CD4-positive, alpha-beta T cell treated with Interferon alpha-2 for 1 hour (primary cell): ENCODE measurements around the gene HELZ2.
"Not testable (repeated sequence)": the region's sequence is repeated elsewhere in the genome, so short reads cannot be mapped to it uniquely, and the experiment has no call there.

Experiments used
- DNase-seq, 2 donors: peaks; one replicate each; pipeline ENCODE4 v3.0.0-alpha.2; 2020 to 2022

HELZ2 gene

DNA sequence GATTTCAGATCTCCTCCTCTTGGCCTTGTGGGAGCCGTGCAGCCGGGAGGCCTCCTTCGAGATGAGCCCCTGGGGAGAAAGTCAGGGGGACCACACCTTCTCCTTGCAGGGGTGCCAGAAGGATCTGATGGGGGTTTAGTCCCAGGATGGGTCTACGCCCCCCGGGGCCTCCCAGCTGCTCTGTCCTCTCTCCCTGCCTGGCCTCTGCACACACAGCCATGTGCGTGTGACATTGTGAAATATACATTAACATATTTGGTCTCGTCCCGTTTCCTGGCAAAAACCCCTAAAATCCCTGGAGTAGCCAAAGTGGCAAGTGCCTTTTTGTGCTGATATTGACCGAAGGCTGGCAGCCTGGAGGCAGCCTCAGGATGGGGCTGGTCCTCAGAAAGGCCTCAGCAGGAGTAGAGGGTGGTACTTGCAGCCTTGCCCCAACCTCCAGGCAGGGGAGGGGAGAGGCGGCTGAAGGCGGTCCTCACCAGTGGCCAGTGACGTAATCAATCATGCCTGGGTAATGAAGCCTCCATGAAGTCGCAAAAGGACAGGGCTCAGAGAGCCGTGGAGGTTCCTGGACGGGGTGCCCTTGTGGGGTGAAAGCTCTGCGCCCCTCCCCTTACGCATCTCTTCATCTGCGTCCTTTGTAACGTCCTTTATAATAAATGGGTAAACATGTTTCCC is 5.1 kb upstream of the HELZ2 start:
- no peak for DNase-seq

DNA sequence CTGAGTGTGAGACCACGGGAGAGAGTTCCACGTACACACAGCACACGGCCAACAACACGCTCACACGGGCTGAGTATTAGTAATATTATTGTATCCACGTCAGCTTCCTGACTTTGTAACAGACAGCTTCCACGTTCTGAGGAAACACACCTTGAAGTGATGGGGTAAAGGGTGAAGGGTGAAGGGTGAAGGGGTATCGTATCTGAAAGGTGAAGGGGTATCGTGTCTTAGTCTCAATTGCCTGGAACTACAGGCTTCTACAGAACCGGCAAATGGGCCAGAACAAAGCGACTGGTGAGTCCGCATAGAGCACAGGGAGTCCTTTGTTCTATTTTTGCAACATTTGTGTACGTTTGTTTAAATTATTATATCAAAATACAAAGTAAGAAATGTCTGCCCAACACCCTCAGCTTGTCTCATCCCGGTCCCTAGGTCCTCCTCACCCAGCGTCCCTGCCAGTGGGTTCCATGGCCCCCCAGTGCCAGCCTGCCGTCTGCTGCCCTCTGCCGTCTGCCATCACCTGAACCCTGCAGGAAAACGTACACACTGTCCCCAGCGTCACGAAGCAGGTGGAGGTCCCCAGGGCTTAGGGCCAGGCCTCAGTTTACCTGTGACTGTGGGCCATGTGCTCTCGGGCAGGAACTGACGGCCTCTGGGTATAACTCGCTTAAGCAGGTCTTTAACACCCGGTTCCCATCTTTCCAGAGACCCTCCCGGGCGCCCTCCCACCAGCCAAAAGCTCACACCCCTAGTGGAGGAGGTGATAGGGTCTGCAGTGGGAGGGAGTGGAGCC is 4.4 kb upstream of the HELZ2 start:
- DNase-seq = no peak

DNA sequence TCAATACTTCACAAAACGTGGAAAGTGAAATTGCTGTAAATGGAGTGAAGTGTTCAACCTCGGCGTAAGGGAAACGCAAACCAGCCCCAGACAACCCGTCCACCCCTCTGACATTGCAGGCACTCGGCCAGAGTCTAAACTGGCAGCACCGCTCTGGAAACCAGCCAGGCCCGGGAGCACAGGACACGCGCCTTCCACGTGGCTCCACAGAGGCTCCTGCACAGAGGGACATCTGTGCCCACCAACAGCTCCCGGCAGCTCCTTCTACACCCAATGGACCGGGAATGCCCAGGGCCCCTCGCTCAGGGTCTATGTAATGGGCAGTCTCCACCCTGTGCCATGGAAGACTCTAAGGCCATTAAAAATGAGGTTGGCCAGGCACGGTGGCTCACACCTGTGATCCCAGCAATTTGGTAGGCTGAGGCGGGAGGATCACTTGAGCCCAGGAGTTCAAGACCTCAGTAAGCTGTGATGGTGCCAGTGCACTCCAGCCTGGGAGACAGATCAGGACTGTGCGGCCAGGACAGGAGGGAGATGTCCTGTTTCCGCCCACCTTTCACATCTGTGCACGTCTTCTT is 3.4 kb upstream of the HELZ2 start:
- DNase-seq = no peak

DNA sequence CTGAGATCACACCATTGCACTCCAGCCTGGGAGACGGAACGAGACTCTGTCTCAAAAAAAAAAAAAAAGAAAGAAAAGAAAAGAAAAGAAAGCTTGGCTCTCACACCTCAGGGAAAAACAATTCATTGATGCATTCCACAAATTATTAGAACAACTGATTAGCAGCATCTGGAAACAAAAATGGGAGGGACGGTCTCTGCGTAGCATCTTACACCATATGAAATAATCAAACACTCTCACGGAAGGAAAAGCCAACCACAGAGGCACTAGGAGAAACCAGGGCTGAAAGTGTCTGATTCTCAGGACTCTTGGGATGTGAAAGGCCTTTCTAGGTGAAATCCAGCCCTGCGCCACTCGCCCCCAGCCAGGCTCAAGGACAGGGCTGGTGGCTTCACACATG is 2.3 kb upstream of the HELZ2 start:
- DNase-seq = no peak

DNA sequence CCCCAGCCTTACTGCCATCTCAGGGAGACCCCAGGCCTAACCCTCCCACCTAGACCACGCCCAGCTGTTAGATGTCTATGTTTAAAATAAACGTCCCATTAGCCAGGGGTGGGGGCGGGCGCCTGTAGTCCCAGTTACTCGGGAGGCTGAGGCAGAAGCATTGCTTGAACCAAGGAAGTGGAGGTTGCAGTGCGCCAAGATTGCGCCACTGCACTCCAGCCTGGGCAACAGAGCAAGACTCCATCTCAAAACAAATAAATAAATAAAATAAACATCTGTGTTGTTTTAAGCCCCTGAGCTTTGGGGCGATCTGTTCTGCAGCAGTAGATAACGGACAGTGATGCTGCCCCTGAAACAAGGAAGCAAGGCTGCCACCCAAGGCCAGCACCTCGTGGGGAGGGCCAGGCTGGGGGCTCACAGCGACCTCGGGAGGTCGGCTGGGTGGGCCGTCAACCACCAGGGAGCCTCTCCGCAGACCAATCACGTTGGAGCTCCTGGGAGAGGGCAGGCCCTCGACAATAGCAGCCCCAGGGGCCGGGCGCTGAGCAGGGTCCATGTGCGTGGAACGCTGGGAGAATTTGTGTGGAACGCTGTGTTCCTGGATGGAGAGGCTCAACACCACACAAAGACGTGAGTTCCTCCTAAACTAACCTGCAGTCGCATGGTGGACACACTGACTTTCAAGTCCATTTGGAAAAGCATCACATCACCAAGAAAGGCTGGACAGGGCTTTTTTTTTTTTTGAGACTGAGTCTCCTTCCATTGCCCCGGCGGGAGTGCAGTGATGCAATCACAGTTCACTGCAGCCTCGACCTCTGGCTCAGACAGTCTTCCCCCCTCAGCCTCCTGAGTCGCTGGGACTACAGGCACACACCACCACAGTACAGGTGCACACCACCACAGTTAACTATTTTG is 1.0 kb upstream of the HELZ2 start:
- DNase-seq = no peak

DNA sequence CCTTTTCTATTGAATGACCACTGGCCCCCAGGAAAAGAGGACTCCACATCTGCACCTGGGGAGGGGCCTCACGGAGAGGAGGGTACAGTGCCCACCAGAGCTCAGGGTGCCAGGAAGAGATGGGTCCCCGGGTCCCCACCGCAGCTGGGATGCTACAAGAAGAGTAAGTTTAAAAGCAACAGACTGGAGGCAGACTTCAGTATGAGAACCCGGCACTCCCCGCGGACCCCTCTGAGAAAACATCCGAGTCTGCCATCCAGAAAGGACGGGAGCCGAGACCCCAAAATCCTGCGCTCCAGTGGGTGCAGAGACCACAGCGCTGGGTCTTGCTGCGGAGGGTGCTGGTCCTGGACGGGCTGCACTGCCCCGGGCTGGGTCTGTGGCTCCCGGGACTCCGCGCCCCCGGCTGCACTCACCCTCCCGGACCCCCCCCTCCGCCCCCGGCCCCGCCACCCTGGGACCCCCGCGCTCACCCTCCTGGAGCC is 350 bp downstream of the HELZ2 start:
- peak in 1 of 2 donors; percentile 54 for DNase-seq

DNA sequence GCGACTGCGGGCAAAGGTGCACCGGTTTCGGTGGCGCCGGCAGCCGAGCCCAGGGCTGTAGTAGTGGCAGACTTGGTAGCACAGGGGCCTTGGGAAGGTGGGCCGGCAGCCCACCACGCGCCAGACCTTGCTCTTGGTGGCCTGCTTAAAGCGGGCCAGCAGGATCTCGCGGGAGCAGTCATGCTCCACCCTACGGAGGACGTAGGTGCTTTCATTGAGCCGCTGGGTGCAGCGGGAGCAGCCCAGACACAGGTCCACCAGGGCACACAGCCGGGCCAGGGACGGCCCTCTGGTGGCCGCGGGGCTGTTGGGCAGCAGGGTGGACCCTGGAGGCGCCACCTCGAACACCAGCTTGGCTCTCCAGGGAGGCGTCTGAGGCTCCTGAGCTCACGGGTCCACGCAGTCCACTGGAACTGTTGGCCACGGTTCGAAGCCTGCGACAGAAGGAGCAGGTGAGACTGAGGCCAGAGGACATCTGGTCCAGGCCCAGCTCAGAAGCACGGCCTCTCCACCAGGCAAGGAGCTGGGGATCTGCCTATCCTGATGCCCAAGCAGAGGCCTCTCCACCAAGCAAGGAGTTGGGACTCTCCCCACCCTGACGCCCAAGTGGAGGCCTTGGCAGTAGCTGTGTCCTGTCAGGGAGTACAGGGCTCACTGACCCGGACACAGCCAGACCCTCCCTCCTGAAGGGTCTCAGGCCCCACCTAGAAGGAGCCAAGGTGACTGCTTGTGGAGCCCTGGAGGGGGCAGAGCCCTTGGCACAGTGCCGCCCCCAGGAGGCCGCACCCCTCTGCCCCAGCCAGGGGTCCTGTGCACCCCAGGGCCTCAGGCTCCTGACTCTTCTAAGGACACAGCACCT is 1.0 kb downstream of the HELZ2 start:
- DNase-seq = peak; percentile 24

DNA sequence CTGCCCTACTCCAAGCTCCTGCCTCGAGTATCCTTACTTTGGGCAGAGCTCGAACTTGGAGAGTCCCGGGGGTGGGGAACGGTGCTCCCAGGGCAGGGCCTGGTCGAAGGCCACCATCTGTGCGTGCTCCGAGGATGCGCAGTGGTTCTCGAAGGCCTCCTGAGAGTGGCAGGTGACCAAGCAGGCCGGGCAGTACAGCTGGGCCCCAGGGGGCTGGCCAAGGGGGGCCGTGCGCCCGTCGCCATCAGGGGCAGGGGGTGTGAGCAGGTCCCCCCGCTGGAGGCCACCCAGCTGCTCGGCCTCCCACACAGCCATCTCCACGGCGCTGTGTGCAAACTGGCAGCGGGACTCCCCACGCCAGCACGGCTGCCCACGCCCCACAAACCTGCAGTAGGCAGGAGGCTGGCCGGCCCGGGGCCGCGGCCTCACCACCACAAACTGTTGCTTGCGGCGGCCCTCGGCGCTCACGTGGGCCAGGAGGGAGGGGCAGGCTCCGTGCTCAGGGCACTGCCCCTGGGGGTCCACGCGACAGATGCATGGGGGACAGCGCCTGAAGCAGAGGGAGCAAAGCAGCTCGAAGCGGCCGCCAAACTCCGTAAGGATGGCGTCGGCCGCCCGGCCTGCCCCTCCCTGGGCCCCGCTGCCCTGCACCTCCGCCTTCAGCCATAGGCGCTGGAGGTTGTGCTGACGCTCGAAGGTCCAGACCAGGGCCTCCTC is 1.8 kb downstream of the HELZ2 start:
- no peak for DNase-seq

DNA sequence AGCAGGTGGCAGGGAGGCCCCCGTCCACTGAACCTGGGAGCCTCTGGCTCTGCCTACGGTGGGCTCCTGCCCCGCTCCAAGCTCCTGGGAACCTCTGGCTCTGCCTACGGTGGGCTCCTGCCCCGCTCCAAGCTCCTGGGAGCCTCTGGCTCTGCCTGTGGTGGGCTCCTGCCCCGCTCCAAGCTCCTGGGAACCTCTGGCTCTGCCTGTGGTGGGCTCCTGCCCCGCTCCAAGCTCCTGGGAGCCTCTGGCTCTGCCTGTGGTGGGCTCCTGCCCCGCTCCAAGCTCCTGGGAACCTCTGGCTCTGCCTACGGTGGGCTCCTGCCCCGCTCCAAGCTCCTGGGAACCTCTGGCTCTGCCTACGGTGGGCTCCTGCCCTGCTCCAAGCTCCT is 3.0 kb downstream of the HELZ2 start:
- DNase-seq = not testable (repeated sequence)

DNA sequence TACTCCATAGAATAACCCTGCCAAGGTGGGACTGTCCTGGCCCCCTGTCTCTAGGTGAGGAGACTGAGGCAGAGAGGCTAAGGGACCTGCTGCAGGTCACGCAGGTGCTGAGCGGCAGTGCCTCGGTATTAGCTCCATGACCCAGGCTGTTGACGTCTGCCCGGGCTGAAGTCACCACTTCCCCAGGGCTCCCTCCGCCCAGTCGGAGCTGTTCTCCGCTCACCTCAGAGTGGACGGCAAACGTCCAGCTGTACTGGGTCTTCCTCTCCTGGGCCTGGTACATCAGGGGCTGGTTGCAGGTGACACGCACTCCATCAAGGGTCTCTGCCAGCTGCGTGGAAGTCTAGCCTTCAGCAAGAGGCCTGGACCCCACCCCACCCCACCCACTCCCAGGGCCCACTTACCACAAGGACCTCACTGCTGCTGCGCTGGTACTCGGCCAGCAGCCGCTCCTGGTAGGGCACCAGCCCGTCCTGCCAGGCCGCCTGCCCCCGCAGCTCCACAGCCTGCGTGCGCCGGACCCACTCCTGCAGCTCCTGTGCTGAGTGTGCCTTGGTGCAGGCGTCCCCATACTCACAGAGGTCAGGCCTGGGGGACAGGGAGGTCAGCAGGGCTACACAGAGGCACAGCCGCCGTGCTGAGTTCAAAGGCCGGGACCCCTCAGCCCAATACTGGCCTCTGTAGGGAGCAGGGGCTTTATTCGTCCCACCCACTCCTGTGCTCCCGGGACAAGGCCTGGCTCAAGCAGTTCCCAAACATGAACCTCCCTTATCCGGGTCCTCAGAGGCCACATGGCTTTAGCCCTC is 3.6 kb downstream of the HELZ2 start:
- DNase-seq = peak in 1 of 2 donors; percentile 41

DNA sequence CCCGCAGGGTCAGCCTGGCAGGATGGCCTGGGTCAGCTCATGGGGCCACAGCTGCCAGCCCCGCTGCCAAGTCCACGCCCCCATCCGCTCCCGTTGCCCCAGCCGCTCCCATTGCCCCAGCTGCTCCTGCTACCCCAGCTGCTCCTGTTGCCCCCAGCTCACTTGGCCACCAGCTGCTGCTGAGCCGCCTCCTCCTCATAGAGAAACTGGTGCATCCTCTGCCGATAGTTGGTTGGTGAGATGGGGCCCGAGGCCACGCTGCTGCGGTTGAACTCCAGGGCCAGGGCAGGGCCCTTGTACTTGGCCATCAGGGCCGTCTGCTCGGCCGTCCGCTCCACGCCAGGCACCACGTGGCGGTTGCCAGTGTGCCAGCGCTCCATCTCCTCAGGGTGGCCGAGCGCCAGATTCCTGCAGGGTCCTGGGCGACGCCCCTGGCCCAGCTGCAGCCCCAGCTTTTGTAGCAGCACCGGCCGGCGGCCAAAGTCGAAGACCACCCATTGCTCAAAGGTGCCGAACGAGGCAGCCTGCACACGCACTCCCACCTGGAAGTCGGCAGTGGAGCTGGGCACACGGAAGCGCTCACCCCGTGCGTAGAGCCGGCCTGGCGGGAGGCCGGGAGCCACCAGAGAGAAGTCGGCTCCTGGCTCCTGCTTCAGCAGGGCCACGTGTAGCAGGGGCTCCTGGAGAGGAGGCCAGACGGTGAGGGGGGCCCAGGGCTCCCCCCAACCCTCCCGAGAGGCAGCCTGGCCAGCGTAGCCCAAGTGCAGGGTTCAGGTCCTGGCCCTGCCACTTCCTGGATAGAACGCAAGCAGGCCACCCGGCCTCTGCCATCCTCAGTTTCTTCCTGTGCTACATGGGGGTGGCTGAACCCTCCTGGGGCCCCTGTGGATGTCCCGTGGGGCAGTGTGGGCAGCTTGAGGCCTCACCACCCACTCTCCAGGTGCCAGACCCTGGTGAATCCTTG is 4.8 kb downstream of the HELZ2 start:
- DNase-seq = peak; percentile 34 to 41

DNA sequence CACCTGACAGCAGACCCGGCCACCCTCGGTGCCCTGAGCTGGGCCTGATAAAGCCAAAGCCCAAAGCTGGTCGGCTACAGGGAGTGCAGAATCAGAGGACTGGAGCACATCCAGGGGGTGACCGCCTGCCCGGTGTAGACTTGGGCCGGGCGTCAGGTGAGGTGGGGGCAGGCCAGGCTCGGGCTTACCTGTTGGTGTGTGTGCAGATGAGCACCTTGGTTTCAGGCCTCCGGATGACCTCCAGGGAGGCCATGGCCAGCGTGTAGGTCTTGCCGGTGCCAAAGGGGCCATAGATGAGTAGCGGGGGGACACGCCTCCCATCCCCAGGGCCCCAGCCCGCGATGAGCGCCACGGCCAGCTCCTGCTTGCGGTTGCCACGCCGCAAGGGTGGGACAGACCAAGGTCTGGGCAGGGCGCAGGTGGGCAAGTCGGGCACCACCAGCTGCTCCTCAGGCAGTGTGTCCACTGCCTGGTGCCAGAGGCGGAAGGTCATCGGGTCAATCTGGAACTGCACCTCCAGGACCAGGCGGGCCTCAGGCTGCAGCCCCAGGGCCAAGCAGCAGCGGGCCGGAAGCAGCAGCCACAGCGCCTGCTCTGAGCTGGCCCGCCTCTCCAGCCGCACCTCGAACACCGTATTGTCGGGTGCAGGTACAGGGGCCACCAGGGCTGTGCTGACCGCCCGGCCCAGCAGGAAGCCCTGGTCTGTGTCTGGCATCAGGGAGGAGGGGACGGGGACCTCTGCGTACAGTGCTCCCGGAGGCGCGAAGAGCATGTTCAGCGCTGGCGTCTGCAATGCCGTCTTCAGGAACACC is 5.7 kb downstream of the HELZ2 start:
- peak in 1 of 2 donors; percentile 47 for DNase-seq

DNA sequence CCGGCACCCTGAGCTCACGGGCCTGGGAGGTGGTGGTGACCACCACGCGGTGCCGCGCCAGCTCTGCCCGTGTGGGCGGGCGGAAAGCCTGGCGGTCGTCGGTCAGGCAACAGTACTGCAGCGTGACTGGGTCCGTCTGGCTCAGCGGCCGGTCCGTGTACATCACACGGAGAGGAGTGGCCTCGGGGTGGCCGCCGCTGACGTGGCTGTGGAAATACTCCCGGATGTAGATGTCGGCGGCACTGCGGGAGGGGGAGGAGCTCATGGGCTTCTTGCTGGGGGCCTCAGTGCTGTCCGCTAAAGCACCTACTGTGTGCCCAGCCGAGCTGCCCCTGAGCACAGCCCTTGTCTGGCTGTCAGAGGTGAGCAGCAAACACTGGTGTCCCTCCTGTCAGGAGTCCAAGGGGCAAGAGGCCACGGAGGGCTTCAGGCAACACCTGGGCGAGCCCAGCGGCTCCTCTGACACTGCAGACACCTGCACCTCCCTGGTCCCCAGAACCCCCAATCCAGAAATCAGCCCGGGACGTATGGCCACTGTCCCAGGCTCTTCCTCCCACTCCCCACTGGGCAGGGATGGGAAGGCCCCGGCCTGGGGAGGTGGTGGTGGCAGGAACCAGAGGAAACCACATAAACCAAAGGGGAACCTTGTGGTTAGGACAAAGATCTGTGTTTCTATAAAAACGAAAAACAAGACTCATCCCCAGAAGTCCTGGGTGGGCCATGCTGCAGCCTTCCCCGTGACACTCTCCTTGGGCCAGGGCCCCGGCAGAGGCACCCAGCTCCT is 6.5 kb downstream of the HELZ2 start:
- peak; percentile 70 to 78 for DNase-seq

DNA sequence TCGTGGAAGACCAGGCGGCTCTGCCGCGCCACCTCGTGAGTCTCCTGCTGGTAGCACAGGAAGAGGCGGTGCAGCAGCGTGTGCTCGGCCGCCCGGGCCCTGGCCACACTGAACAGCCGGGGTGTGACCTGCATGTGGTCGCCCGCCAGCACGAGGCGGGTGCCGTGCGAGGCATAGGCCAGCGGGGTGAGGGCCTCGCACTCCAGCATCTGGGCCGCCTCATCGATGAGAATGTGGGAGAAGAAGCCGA is 7.0 kb downstream of the HELZ2 start:
- peak in 1 of 2 donors; percentile 36 for DNase-seq

DNA sequence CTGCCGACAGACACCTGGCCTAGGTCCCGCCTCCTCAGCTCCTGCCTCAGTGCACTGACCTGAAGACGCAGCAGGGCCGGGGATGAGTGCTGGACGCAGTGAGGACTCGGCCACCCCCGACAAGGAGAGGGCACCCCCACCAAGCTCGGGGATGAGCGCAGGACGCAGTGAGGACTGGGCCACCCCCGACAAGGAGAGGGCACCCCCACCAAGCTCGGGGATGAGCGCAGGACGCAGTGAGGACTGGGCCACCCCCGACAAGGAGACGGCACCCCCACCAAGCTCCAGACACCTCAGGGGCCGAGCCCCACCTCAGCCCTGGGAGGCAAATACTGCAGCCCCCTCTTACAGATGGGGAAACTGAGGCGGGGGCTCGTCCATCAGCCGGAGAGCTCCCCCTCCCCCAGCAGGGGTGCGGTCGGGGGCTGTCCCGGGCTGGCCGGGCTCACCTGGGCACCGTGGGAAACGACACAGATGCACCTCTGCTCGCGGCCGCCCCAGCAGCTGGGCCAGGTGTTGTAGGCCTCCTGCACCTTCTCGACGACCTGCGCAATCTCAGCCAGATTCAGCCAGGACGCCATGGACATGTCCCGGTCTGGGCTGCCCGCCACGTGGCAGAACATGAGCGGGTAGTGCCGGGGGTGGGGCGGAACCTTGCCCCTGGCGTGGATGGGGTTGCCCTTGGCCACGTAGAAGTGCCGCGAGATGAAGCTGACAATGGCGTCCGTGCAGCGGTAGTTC is 7.5 kb downstream of the HELZ2 start:
- DNase-seq = no peak

DNA sequence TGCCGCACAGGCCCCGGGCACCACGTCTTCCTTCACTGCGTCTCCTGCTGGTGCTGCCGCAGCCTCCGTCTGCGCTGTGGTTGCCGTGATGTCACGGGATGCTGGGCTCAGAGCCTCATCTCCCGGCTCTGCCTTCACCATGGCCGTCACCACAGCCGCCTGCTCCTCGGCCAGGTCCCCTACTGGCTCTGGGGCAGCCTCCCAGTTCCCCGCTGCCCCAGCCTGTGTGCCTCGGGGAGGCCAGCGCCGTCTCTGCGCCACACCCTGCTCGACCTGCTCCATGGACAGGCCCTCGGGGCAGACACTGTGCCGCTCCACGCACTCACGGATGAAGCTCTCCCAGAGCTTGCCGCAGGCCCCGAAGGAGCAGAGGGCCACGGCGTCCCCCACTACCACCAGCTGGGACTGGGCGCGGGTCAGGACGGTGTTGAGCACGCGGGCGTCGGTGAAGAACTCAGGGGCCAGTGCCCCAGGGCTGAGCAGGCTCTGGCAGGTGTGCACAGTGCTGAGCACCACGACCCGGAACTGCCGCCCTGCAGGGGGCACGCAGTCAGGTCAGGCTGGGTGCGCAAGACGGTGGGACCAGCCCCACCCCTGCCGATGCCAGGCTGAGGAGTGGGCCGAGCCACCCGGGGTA is 8.2 kb downstream of the HELZ2 start:
- DNase-seq = no peak
